Mammary microvascular endothelial cell (primary cell): ENCODE results near the gene ZNF749. TPM values are rescaled to one million over a fixed set of nuclear protein-coding genes. Genes with fewer than 3 reads are reported as not detected.

ENCODE experiments used
- total RNA-seq: library from RNA; depleted of rRNA; stranded (reverse); fragments of >200 nt; gene quantifications from 2 replicates; pipeline ENCODE4 v1.2.3, GENCODE V29; 2015

Gene ZNF749
- total RNA-seq = 3.1 and 11.3 TPM in 2 replicates

DNA sequence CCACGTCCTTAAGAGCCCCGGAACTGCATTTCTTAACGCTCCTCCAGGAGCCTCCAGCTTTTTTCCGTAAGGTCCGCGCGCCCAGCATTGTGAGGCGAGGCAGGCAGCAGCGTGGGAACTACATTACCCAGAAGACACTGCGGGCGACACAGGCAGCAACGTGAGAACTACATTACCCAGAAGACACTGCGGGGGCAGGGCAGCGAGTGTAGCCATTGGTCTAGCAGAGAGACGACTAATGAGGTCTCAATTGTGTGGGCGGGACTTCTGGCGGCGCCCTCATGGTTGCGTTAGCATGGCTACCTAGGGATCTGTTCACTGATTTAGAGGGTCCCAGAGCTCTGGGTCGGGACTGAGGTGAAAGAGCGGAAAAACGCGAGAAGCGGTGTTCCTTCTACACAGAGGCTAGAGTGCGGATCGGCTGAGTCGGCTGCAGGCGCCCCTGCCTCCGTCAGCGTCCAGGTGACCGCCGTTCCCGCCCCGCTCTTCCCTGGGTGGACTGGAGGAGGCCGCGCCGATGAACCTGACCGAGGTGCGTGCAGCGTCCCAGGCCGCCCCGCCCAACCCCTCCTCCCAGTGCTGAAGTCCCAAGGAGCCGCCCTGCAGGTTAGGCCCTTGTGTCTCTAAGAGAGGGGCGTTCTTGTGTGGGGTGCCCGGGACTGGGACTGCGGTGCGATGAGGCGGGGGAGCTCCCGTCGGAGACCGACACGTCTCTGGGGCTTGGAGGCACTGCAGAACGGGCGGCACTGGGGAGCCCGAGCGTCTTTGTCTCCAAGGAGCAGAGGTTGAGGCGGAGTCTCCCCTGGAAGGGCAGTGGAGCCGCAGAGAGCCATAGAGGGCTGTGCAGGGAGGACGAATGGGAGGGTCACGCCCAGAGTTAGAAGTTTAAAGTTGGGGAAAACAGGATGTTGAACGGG is at the start of gene ZNF749:
TSS of gene ZNF749 (plus strand) at position 264 of the 917 bp plus-strand sequence. CDS start at position 518, 254 bp downstream.

DNA sequence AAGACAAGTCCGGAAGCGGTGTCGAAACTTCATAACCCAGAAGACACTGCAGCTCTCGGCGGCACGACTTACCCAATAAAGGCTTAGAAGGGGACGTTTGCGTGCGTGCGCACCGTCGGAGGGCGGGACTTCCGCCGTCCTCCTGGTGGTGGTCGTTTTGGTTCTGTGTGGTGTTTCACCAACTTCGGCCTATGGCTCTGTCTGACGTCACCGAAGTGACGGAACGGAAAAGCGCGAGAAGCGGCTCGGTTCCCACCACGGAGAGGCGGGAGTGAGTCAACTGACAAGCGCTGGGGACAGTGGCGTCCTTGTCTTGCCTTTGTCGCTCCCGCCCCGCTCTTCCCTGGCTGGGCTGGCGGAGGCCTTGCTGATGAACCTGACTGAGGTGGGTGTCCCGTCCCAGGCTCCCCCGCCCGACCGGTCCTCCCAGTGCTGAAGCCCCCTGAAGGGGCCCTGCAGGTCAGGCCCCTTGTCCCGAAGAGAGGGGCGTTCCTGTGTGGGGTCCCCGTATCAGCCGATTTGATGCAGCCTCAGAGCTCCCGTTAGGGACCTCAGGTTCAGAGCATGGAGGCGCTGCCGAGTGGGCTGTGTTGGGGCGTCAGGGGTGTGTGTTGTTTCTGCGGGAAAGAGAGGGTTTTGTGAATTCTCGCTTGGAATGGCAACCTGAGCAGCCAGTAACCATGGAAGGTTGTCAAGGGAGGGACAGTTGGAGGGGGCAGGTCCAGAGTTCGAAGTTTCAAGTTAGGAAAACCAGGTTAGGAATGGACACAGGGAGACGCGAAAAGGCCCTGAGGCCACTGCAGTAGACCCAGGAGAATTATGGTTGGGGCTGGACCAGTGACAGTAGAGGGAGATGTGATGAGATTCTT is 45.2 kb upstream of the ZNF749 start, which contains the start of gene ZNF548:
TSS of gene ZNF548 (plus strand) at position 125 of the 869 bp plus-strand sequence. CDS start at position 371, 246 bp downstream.

DNA sequence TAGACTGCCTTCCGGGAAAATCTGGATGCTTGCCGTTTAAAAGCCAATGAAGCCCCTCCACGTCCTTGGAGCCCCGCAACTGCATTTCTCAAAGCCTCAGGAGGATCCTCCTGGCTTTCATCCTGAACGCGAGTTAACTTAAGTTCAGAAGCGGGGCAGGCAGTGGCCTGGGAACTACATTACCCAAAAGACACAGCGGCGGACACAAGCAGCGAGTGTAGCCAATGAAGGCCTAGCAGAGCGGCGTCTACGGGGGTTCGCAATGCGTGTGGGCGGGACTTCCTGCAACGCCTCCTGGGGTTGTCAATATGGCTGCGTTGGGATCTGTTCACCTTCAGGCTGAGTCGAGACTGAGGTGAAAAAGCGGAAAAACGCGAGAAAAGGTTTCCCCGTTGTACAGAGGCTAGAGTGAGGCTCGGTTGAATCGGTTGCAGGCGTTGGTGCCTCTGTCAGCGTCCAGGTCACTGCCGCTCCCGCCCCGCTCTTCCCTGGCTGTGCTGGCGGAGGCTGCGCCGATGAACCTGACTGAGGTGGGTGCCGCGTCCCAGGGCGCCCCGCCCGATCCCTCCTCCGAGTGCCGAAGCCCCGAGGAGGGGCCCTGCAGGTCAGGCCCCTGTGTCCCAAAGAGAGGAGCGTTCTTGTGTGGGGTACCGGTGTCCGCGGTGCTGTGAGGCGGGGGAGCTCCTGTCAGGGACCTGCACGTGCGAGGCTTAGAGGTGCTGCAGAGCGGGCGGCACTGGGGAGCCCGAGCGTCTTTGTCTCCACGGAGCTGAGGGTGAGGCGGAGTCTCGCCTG is 24.1 kb upstream of the ZNF749 start, which contains the start of gene ZNF17:
TSS of gene ZNF17 (plus strand) at position 285 of the 795 bp plus-strand sequence. CDS start 2,455 bp downstream, outside the sequence.

DNA sequence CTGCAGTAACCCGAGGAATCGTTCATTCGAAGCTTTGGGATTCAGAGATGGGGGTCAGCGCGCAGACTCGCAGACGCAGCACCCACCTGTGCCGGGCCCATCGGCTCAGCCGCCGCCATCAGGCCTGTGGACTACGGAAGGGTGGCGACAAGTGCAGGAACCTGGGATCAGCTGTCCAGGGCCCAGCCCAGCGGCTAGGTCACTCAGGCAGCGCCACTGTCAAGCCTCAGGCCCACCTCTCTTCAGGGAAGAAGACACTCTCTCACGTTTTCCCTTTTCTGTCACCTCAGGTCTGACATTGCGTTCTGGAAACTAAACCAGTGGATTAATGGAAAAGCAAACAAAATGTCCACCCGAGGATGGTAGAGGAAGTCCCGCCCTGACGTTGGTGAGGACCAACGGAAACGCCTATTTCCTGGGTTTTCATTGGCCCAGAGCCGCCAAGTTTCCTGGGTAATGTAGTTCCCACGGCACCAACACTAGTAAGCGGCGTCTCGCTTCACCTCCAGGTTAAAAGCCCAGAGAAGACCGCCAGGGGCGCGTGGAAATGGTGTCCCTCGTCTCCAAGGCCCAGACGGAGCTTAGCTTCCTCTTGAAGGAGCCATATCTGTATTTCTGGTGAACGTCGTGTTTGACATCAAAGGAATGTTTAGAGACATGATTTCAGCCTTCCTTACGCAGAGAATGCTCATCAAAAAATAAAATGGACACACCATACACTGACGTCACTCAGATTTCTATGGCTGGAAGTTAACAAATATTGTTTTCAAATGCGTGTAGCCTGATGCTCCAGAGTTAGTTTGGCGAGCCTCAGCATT is 42.3 kb downstream of the ZNF749 start, which contains the start of gene ZNF772:
TSS of gene ZNF772 (minus strand) at position 376 of the 818 bp plus-strand sequence. CDS start at position 119, 257 bp downstream.

DNA sequence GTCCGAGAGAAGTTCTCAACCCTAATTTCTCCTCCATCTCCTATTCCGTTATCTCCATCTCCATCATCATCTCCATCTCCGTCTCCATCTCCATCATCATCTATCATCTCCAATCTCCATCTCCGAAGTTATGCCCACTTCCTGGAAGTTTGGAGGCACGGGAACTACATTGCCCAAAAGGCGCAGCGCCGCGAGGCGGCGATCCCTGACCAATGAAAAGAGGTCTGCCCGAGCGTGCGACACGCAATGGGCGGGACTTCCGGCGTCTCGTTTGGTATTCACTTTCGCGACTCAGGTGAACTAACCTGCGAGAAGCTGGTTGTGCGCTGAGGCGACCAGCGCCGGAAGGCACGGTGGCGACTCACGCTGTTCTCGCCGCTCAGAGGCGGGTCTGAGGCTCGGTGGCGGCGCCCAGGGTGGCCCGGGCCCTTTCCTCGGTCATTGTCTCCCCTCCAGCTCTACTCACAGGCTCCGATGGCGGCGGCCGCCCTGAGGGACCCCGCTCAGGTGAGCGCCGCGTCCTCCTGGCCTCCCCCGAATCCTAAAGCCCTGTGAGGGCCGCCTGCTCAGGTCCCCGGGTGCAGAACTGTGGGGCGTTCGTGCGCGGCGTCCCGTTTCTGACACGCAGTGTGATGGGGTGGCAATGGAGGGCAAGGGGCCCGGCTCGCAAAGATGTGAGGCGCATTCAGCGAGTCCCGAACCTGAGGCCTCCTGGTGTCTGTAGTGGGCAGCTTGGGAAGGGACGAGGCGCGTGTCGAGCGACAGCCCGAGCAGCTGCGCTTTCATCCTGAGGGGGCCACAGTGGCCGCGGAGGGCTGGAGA is 52.6 kb downstream of the ZNF749 start, which contains the start of gene ZNF419:
TSS of gene ZNF419 (plus strand) at position 274 of the 822 bp plus-strand sequence. CDS start at position 475, 201 bp downstream.

Other genes with a start within 250 kb of the ZNF749 start
- 19.5 and 20.9 TPM in 2 replicates for gene ZNF264, start 243.8 kb upstream of the ZNF749 start, total RNA-seq
- 0.15 and 1.6 TPM in 2 replicates for gene AURKC, start 204.3 kb upstream of the ZNF749 start, total RNA-seq
- gene ZNF805, start 194.7 kb upstream of the ZNF749 start, total RNA-seq = 5.0 and 5.3 TPM in 2 replicates
- 12.3 and 15.7 TPM in 2 replicates for gene ZNF460, start 154.8 kb upstream of the ZNF749 start, total RNA-seq
- 3.6 and 4.7 TPM in 2 replicates for gene ZNF543, start 114.9 kb upstream of the ZNF749 start, total RNA-seq
- gene ZNF304, start 84.1 kb upstream of the ZNF749 start, total RNA-seq = 4.3 TPM in 2 replicates
- gene TRAPPC2B, start 71.8 kb upstream of the ZNF749 start, total RNA-seq = 21.3 and 23.6 TPM in 2 replicates
- gene ZNF547, start 71.8 kb upstream of the ZNF749 start, total RNA-seq = 0.53 and 1.6 TPM in 2 replicates
- gene ZNF548, start 45.5 kb upstream of the ZNF749 start, total RNA-seq = 5.0 and 6.9 TPM in 2 replicates
- gene ZNF17, start 24.2 kb upstream of the ZNF749 start, total RNA-seq = 3.2 and 3.5 TPM in 2 replicates
- not detected in 2 replicates for gene VN1R1, start 21.8 kb downstream of the ZNF749 start, total RNA-seq
- 10.5 and 15.0 TPM in 2 replicates for gene ZNF772, start 42.2 kb downstream of the ZNF749 start, total RNA-seq
- 4.2 and 9.5 TPM in 2 replicates for gene ZNF419, start 52.4 kb downstream of the ZNF749 start, total RNA-seq
- 1.7 and 5.9 TPM in 2 replicates for gene ZNF773, start 64.6 kb downstream of the ZNF749 start, total RNA-seq
- gene ZNF549, start 92.0 kb downstream of the ZNF749 start, total RNA-seq = 0.93 and 1.6 TPM in 2 replicates
- gene ZNF550, start 124.5 kb downstream of the ZNF749 start, total RNA-seq = 2.5 and 4.1 TPM in 2 replicates
- gene ZNF416, start 143.6 kb downstream of the ZNF749 start, total RNA-seq = 2.9 and 3.0 TPM in 2 replicates
- 2.8 and 3.2 TPM in 2 replicates for gene ZIK1, start 148.8 kb downstream of the ZNF749 start, total RNA-seq
- 4.1 and 7.9 TPM in 2 replicates for gene ZNF530, start 164.6 kb downstream of the ZNF749 start, total RNA-seq
- gene ZNF134, start 178.9 kb downstream of the ZNF749 start, total RNA-seq = 7.3 and 8.6 TPM in 2 replicates
- gene ZNF211, start 197.8 kb downstream of the ZNF749 start, total RNA-seq = 4.4 and 6.1 TPM in 2 replicates
- gene ZSCAN4, start 233.6 kb downstream of the ZNF749 start, total RNA-seq = not detected in 2 replicates
- 4.1 and 5.2 TPM in 2 replicates for gene ZNF551, start 246.7 kb downstream of the ZNF749 start, total RNA-seq